ENCODE data around the gene CNIH1.

The CNIH1 gene

DNA sequence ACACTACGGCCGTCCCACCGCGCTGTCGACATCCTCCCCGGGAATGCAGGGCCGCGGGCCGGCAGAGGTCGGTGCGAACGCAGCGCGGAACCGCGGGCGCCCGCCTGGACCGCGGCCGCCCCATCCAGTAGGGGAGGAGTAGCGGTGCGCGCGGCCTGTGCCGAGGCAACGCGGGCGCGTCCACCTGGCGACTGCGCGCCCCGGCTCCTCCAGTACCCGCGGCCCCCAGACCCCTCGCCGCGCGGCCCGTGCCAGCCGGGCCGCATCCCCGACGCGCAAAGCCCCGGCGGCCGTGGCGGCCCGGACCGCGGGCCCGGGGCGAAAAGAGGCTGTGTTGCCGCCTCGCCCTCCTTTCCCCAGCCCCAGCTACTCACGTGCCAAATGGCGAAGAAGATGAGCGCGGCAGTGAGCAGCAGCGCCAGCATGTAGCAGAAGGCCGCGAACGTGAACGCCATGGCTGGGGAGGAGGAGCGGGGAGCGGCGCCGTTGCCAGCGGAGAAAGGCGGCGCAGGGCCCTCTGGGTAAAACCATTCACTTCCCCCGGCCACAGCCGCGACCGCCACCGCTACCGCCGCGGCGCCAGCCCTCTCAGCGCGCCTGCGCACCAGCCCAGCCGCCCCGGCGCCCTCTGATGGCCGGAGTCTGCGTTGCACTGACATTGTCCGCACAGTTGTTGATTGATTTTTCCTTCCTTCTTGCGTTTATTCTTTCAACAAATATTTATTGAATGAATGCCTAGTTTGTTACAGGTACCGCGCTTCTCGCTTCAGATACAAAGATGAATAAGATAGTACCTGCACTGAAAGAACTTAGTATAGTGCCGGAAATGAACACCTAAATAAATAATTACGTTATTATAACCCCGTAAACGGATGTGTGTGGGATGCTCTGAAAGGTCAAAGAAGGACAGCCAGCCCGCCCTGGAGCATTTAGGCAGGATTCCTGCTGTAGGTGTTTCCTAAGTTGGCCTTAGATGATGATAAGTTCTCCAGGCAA, at the start of gene CNIH1:
CNIH1 (minus strand) TSS at position 502 of the 996 bp plus-strand sequence; CDS start at position 455, 47 bp downstream.
- H3K4me3 ChIP-seq (ENCODE audit: low read depth, low read length): peak within 1 kb of the TSS; percentile 80
- POLR2A ChIA-PET: no interaction called here
- DNase-seq (ENCODE audit: low read depth, low spot score): no peak
- CTCF ChIA-PET: interaction anchor here (0.6 to 3.8 kb wide), 21 partner anchors 9 to 373 kb away, joined by 3 to 36 read pairs (median 4); no protein-coding TSS in a partner anchor
- TF ChIP-seq, protein P1, sequence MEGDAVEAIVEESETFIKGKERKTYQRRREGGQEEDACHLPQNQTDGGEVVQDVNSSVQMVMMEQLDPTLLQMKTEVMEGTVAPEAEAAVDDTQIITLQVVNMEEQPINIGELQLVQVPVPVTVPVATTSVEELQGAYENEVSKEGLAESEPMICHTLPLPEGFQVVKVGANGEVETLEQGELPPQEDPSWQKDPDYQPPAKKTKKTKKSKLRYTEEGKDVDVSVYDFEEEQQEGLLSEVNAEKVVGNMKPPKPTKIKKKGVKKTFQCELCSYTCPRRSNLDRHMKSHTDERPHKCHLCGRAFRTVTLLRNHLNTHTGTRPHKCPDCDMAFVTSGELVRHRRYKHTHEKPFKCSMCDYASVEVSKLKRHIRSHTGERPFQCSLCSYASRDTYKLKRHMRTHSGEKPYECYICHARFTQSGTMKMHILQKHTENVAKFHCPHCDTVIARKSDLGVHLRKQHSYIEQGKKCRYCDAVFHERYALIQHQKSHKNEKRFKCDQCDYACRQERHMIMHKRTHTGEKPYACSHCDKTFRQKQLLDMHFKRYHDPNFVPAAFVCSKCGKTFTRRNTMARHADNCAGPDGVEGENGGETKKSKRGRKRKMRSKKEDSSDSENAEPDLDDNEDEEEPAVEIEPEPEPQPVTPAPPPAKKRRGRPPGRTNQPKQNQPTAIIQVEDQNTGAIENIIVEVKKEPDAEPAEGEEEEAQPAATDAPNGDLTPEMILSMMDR (IDR thresholded peaks at IDR 0.05; ENCODE audit: insufficient read depth, low read length, missing control alignments): peak; percentile 89

DNA sequence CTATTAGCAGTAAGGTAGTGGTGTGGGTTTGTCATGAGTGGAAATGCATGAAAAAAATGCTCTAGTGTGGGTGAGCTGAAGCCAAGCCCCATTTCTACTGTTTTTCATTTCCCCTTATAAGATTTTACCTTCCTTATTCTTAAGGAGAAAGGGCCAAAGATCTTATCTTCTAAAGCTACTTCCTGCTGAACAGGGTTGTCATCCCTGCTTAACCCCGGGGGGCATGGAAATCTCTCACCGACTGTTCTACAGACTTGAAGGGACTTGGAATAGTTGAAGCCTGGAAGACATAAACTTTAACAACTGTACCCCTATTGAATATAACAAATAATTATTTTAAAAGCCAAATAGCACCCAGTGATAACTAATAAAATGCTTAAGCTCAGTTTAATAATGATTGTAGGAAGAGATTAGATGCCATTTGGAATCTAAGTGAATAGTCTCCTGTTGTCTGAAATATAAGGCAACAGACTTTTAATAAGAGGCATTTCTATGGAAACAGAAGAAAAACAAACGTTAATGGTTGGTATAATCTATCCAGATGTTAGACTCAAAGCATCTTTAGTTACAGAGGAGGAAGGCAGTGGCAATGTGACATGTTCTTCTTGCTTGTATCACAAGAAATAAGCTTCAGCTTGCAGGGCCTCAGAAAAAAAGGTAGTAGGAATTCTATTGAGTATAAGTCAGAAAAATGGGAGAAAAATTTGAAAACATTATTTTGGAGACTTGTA, 49.4 kb upstream of the CNIH1 start:
- ChIA-PET POLR2A (no interaction called here), CTCF (interaction anchor here (0.8 to 10.5 kb wide), 4 partner anchors 8 to 41 kb away, joined by 3 to 113 read pairs (median 4); partner anchors contain the start of gene CGRRF1)
- TF ChIP-seq, protein P1 (IDR thresholded peaks at IDR 0.05; ENCODE audit: insufficient read depth, low read length, missing control alignments): no peak
- no peak overlapping the region for H3K4me3 ChIP-seq (ENCODE audit: low read depth, low read length)
- DNase-seq (ENCODE audit: low read depth, low spot score): no peak

DNA sequence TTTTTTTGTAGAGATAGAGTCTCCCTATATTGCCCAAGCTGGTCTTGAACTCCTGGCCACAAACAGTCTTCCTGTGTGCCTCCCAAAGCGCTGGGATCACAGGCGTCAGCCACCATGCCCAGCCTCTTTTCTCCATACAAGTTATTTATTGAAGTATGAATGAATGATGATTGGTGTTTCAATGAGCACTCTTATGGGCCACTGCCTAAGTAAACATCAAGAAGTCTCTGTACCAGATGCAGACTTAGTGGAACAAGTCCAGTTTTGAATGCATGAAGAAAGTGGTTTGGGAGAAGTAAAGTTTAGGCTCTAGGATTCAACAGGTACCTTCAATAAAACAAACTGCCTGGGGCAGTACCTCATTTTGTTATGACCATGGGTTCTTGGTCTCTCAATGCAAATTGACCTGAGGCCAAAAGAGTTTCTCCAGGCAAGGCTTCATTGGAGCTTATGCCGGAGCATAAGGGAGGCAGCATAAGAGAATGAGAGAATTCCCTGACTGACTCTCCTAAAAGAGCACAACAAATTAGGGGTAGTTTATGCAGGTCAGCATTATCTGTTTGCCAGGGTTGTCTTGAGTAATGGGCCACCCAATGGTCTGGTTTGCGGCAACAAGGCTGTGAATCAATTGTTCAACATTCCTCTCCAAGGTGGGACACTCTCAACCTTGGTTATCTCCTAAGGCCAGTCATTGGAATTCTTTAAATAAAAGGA, 48.7 kb upstream of the CNIH1 start:
- DNase-seq (ENCODE audit: low read depth, low spot score): no peak
- POLR2A ChIA-PET: no interaction called here
- TF ChIP-seq, protein P1 (IDR thresholded peaks at IDR 0.05; ENCODE audit: insufficient read depth, low read length, missing control alignments): no peak
- H3K4me3 ChIP-seq (ENCODE audit: low read depth, low read length): no peak overlapping the region; the same call in 1 of the 2 replicates
- CTCF ChIA-PET: interaction anchor here (0.8 to 10.5 kb wide), 12 partner anchors 7 to 314 kb away, joined by 3 to 113 read pairs (median 4); partner anchors contain the start of gene CGRRF1

DNA sequence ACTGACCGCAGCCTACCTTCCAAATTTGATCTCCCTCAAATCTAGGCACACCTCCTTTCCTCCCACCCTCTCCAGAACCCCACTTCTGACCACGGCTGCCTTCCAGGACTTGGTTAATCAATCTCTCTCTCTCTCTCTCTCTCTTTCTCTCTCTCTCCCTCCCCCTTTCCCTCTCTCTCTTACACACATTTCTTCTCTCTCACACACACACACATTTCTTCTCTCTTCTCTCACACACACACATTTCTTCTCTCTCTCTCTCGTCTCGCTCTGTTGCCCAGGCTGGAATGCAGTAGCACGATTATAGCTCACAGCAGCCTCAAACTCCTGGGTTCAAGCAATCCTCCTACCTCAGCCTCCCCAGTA, 48.1 kb upstream of the CNIH1 start:
- POLR2A ChIA-PET: no interaction called here
- H3K4me3 ChIP-seq (ENCODE audit: low read depth, low read length): peak overlapping the region; percentile 96
- CTCF ChIA-PET: interaction anchor here (0.6 to 10.5 kb wide), 11 partner anchors 8 to 1593 kb away, joined by 3 to 113 read pairs (median 4); partner anchors contain the start of gene CGRRF1
- DNase-seq (ENCODE audit: low read depth, low spot score): no peak
- TF ChIP-seq, protein P1 (IDR thresholded peaks at IDR 0.05; ENCODE audit: insufficient read depth, low read length, missing control alignments): no peak

DNA sequence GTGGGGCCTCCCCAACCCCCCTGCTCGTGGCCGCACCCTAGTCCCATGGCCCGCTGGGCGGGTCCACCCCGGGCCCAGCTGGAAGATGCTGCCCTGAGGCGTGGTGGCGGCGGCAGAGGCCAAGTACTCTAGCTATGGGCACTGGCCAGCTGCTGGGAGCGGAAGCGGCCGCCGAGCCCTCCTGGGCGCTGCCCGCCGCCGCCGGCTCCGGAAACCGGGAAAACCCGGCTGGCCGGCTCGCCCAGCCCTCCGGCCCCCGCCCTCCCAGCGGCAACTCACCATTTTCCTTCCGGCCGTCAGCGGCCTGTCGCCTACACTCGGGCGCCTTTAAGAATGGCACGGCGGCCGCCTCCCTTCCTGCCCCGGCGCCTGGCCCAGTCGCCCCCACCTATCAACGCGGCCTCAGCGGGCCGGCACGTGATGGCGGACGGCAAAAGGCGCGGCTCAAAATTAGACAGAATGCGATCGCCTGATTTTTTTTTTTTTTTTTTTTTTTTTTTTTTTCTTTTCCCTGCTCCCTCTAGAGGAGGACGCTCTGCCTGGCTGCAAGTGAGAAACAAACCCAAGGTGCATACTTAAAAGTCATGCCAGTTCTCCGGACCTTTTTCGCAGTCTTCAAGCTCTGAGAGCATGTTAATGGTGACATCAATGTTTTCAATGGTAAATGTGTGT, 47.6 kb upstream of the CNIH1 start, which contains the start of gene GMFB:
GMFB (minus strand) TSS at position 335 of the 672 bp plus-strand sequence; CDS start at position 282, 53 bp downstream.
- ChIA-PET CTCF (interaction anchor here (0.6 to 10.5 kb wide), 14 partner anchors 8 to 1594 kb away, joined by 3 to 113 read pairs (median 4); partner anchors contain the start of gene CGRRF1), POLR2A (interaction anchor here (0.5 to 0.9 kb wide), 3 partner anchors 13 to 190 kb away, joined by 3 read pairs; partner anchors contain the start of gene CGRRF1)
- peak; percentile 55 for DNase-seq (ENCODE audit: low read depth, low spot score)
- TF ChIP-seq, protein P1 (IDR thresholded peaks at IDR 0.05; ENCODE audit: insufficient read depth, low read length, missing control alignments): peak; percentile 30
- peak within 1 kb of the TSS; percentile 96 for H3K4me3 ChIP-seq (ENCODE audit: low read depth, low read length)
